Keratinocyte (primary cell): ENCODE measurements around the gene MARVELD2. TPM values are rescaled to one million over a fixed set of nuclear protein-coding genes. Genes with fewer than 3 reads are reported as not detected.

Experiments
- DNase-seq: peaks from one replicate; pipeline ENCODE4 v3.0.0-alpha.2; 2011; ENCODE audit warnings: low read depth, missing footprints, low spot score
- FAIRE-seq: peaks from 2 replicates; lab custom pipeline; 2011; peaks lifted over from hg19 to GRCh38; lab: Jason Lieb, UNC
- H2AFZ ChIP-seq: 2 replicates; pipeline ENCODE4 v1.6.0; 2012; ENCODE audit warnings: low read length, control low read depth, inconsistent platforms; ENCODE audit not compliant: control insufficient read depth
- H3K27ac ChIP-seq: 2 replicates; pipeline ENCODE4 v1.5.1; 2011; ENCODE audit warnings: low read length; ENCODE audit not compliant: control insufficient read depth, insufficient read depth
- H3K27me3 ChIP-seq: 3 replicates; pipeline ENCODE4 v1.6.0; 2011; ENCODE audit warnings: low read length; ENCODE audit not compliant: control insufficient read depth, insufficient read depth; ENCODE audit errors: extremely low read depth
- H3K36me3 ChIP-seq, 2 experiments: 2 replicates in 1 of 2; 3 replicates in 1 of 2; pipeline ENCODE4 v1.5.1; 2011; ENCODE audit warnings: low read length in 2 of 2, mild to moderate bottlenecking in 1 of 2; ENCODE audit not compliant: control insufficient read depth in 2 of 2, insufficient read depth in 2 of 2; ENCODE audit errors: extremely low read depth in 1 of 2
- H3K4me1 ChIP-seq: 3 replicates; pipeline ENCODE4 v1.5.1; 2011; ENCODE audit warnings: low read length; ENCODE audit not compliant: control insufficient read depth, insufficient read depth; ENCODE audit errors: extremely low read depth
- H3K4me2 ChIP-seq: 3 replicates; pipeline ENCODE4 v1.6.0; 2011; ENCODE audit warnings: low read depth, low read length; ENCODE audit not compliant: control insufficient read depth, insufficient read depth; ENCODE audit errors: extremely low read depth
- H3K4me3 ChIP-seq, 3 experiments: fragments of 200-600 bp in 1 of 3; sonication (generic) in 1 of 3; 2 replicates in 2 of 3; 3 replicates in 1 of 3; pipeline ENCODE4 v1.5.1; 2011 to 2016; ENCODE audit warnings: low read length in 3 of 3, mild to moderate bottlenecking in 3 of 3, control low read depth in 2 of 3, inconsistent platforms in 1 of 3, low read depth in 1 of 3, mixed read lengths in 1 of 3, mixed run types in 1 of 3, moderate library complexity in 1 of 3; ENCODE audit not compliant: control insufficient read depth in 2 of 3, insufficient read depth in 2 of 3; ENCODE audit errors: extremely low read depth in 1 of 3
- H3K79me2 ChIP-seq: 2 replicates; pipeline ENCODE4 v1.6.0; 2012; ENCODE audit warnings: low read length; ENCODE audit not compliant: control insufficient read depth, insufficient read depth
- H3K9ac ChIP-seq: 3 replicates; pipeline ENCODE4 v1.6.0; 2011; ENCODE audit warnings: low read length; ENCODE audit not compliant: control insufficient read depth, insufficient read depth; ENCODE audit errors: extremely low read depth
- H3K9me1 ChIP-seq: 3 replicates; pipeline ENCODE4 v1.6.0; 2011; ENCODE audit warnings: low read length; ENCODE audit not compliant: control insufficient read depth, insufficient read depth; ENCODE audit errors: extremely low read depth
- H3K9me3 ChIP-seq: 2 replicates; pipeline ENCODE4 v1.5.1; 2012; ENCODE audit warnings: low read depth, low read length; ENCODE audit not compliant: control insufficient read depth
- H4K20me1 ChIP-seq: 3 replicates; pipeline ENCODE4 v1.6.0; 2011; ENCODE audit warnings: low read length; ENCODE audit not compliant: control insufficient read depth, insufficient read depth; ENCODE audit errors: extremely low read depth
- EZH2 ChIP-seq: IDR thresholded peaks from one replicate; pipeline ENCODE4 v1.6.1; 2012; ENCODE audit warnings: inconsistent platforms, mild to moderate bottlenecking, low read length, moderate library complexity
- dilution Hi-C: fragments of 300-500 bp; cut with MboI; formaldehyde crosslinking; loops from one replicate; pipeline ENCODE4 v1.7.0; 2020; ENCODE audit warnings: low sequenced_read_pairs; ENCODE audit not compliant: extremely low pct_ligation_motif_present
- polyA plus RNA-seq, 5 experiments: library from polyadenylated mRNA; depleted of rRNA in 3 of 5; stranded (reverse) in 3 of 5; stranded (forward) in 1 of 5; unstranded in 1 of 5; fragments of >200 nt; gene quantifications; 1 replicate in 1 of 5; 2 replicates in 3 of 5; 3 replicates in 1 of 5; pipeline versions ENCODE4 v1.2.1 to v1.2.3, GENCODE V29; 2011 to 2012; ENCODE audit warnings: missing spikeins in 2 of 5, low read depth in 1 of 5, low replicate concordance in 1 of 5
- TF ChIP-seq, protein P1 (sequence below), 3 experiments: IDR thresholded peaks in 1 of 3; conservative IDR thresholded peaks in 1 of 3; optimal IDR thresholded peaks in 1 of 3; 2 replicates in 2 of 3; 3 replicates in 1 of 3; pipeline versions ENCODE3 to v1.5.1; 2011; ENCODE audit warnings: low read length in 3 of 3, mild to moderate bottlenecking in 3 of 3, moderate library complexity in 2 of 3, control low read depth in 1 of 3, inconsistent platforms in 1 of 3; ENCODE audit not compliant: insufficient read depth in 2 of 3; ENCODE audit errors: extremely low read depth in 1 of 3

Gene MARVELD2
- polyA plus RNA-seq, 1 donor (not counting 4 experiments of a cell fraction or from before 2014, with no cell fraction given), result 17.6 TPM

DNA sequence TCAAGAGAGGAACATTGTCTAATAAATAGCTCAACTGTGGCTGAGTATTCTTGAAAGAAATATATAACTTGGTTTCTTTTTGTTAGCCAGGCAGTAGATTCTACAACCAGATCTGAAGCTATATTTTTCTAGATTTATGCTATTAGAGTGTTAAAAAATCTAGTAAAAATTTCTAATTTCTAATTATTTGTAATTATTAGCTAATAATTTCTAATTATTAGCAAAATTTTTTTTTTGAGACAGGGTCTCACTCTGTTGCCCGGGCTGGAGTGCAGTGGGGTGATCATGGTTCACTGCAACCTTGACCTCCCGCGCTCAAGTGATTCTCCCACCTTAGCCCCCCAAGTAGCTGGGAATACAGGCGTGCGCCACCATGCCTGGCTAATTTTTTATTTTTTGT is 42.5 kb upstream of the MARVELD2 start:
- H2AFZ ChIP-seq, result no peak overlapping the region
- dilution Hi-C loops, result no loop called here
- H3K9me1 ChIP-seq, result no peaks in the 10 kb centered on the region
- no peak for FAIRE-seq
- H3K27me3 ChIP-seq, result no peaks in the 10 kb centered on the region
- peaks cover 3 to 7% of the 10 kb centered on the region in 2 experiments for H3K36me3 ChIP-seq
- no peaks in the 10 kb centered on the region for H3K9me3 ChIP-seq
- no peak for TF ChIP-seq EZH2
- TF ChIP-seq, protein P1, sequence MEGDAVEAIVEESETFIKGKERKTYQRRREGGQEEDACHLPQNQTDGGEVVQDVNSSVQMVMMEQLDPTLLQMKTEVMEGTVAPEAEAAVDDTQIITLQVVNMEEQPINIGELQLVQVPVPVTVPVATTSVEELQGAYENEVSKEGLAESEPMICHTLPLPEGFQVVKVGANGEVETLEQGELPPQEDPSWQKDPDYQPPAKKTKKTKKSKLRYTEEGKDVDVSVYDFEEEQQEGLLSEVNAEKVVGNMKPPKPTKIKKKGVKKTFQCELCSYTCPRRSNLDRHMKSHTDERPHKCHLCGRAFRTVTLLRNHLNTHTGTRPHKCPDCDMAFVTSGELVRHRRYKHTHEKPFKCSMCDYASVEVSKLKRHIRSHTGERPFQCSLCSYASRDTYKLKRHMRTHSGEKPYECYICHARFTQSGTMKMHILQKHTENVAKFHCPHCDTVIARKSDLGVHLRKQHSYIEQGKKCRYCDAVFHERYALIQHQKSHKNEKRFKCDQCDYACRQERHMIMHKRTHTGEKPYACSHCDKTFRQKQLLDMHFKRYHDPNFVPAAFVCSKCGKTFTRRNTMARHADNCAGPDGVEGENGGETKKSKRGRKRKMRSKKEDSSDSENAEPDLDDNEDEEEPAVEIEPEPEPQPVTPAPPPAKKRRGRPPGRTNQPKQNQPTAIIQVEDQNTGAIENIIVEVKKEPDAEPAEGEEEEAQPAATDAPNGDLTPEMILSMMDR (optimal IDR thresholded peaks at IDR 0.05 in 1 of 3, IDR thresholded peaks at IDR 0.05 in 1 of 3, conservative IDR thresholded peaks at IDR 0.05 in 1 of 3; ENCODE audit: extremely low read depth in 1 of 3, insufficient read depth in 2 of 3, low read length in 3 of 3), result no peak
- no peaks in the 10 kb centered on the region for H4K20me1 ChIP-seq
- peaks cover 46% of the 10 kb centered on the region for H3K79me2 ChIP-seq
- DNase-seq, result no peak
- no peak overlapping the region for H3K4me3 ChIP-seq
- no peak overlapping the region for H3K9ac ChIP-seq
- H3K4me1 ChIP-seq, result peaks cover 15% of the 10 kb centered on the region
- no peak overlapping the region for H3K27ac ChIP-seq
- H3K4me2 ChIP-seq, result no peak overlapping the region

DNA sequence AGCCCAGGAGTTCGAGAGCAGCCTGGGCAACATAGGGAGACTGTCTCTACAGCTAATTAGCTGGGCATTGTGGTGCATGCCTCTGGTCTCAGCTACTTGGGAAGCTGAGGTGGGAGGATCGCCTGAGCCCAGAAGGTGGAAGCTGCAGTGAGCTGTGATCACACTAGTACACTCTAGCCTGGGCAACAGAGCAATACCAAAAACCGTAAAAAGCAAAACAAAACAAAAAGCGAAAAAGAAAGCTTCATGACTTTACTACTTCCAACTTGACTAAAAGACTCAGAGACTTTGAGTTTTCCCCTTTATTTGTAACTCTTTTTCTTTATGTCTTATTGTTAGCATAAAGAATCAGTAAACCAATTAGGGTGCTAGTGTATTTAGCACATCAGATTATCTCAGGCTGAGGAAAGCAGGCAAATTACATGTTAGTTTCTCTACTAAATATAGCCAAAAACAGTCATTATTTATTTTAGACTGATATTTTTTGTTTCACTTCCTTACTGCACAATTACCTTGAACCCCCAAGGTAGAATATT is 39.9 kb upstream of the MARVELD2 start:
- no peak overlapping the region for H3K4me2 ChIP-seq
- H3K9me1 ChIP-seq, result no peaks in the 10 kb centered on the region
- H3K79me2 ChIP-seq, result peaks cover 23% of the 10 kb centered on the region
- H3K4me3 ChIP-seq, result no peak overlapping the region
- FAIRE-seq (no peak), DNase-seq (no peak)
- peaks cover 3 to 7% of the 10 kb centered on the region in 2 experiments for H3K36me3 ChIP-seq
- no peak overlapping the region for H3K9ac ChIP-seq
- TF ChIP-seq, protein P1 (optimal IDR thresholded peaks at IDR 0.05 in 1 of 3, IDR thresholded peaks at IDR 0.05 in 1 of 3, conservative IDR thresholded peaks at IDR 0.05 in 1 of 3; ENCODE audit: extremely low read depth in 1 of 3, insufficient read depth in 2 of 3, low read length in 3 of 3), result no peak
- TF ChIP-seq EZH2, result no peak
- no peaks in the 10 kb centered on the region for H3K27me3 ChIP-seq
- no peak overlapping the region for H3K27ac ChIP-seq
- H4K20me1 ChIP-seq, result no peaks in the 10 kb centered on the region
- dilution Hi-C loops, result no loop called here
- H3K9me3 ChIP-seq, result no peaks in the 10 kb centered on the region
- peaks cover 9% of the 10 kb centered on the region for H3K4me1 ChIP-seq
- no peak overlapping the region for H2AFZ ChIP-seq
